Endothelial cell of umbilical vein (primary cell): ENCODE measurements around the gene TTC3. TPM values are rescaled to one million over a fixed set of nuclear protein-coding genes. Genes with fewer than 3 reads are reported as not detected.
"Not testable (repeated sequence)": the region's sequence is repeated elsewhere in the genome, so short reads cannot be mapped to it uniquely, and the experiment has no call there.

ENCODE experiments used
- BruUV-seq: library from RNA; stranded (reverse); fragments of 400-500 nt; replicated peaks from 2 replicates; lab custom pipeline; 2021; lab: Mats Ljungman, UMichigan
- CTCF ChIA-PET: fragments of 300-600, 350-600 bp; sonication (Branson Sonifier 250); formaldehyde crosslinking; loops from one replicate; lab custom pipeline; 2021; ENCODE audit warnings: antibody characterized with exemption, inconsistent platforms; lab: Charles Lee
- POLR2A ChIA-PET: fragments of 300-600, 350-600 bp; sonication (Branson Sonifier 250); formaldehyde crosslinking; loops from one replicate; lab custom pipeline; 2021; ENCODE audit warnings: antibody characterized with exemption, inconsistent platforms; lab: Charles Lee
- DNase-seq: peaks from one replicate; pipeline ENCODE4 v3.0.0-alpha.2; 2011; ENCODE audit warnings: low read depth, low spot score
- FAIRE-seq: peaks from 2 replicates; lab custom pipeline; 2011; peaks lifted over from hg19 to GRCh38; lab: Jason Lieb, UNC
- H2AFZ ChIP-seq: 2 replicates; pipeline ENCODE4 v1.6.0; 2012; ENCODE audit warnings: low read depth, low read length, control low read depth, inconsistent platforms
- H3K27ac ChIP-seq: 2 replicates; pipeline ENCODE4 v1.5.1; 2011; ENCODE audit warnings: low read depth, mild to moderate bottlenecking, control low read depth, low read length, moderate library complexity; ENCODE audit not compliant: insufficient read depth
- H3K27me3 ChIP-seq, 2 experiments: 2 replicates each; pipeline versions ENCODE4 v1.6.0 to v1.6.1; 2011; ENCODE audit warnings: low read length in 2 of 2, mixed read lengths in 1 of 2; ENCODE audit not compliant: control insufficient read depth in 2 of 2, insufficient read depth in 2 of 2
- H3K36me3 ChIP-seq, 2 experiments: 2 replicates in 1 of 2; 3 replicates in 1 of 2; pipeline ENCODE4 v1.5.1; 2011; ENCODE audit warnings: low read length in 2 of 2, mild to moderate bottlenecking in 1 of 2, moderate library complexity in 1 of 2; ENCODE audit not compliant: control insufficient read depth in 2 of 2, insufficient read depth in 2 of 2; ENCODE audit errors: extremely low read depth in 1 of 2
- H3K4me1 ChIP-seq: 3 replicates; pipeline ENCODE4 v1.5.1; 2011; ENCODE audit warnings: mild to moderate bottlenecking, low read length; ENCODE audit not compliant: control insufficient read depth, insufficient read depth; ENCODE audit errors: extremely low read depth
- H3K4me2 ChIP-seq: 2 replicates; pipeline ENCODE4 v1.6.1; 2011; ENCODE audit warnings: low read length, control low read depth, mixed read lengths; ENCODE audit not compliant: insufficient read depth
- H3K4me3 ChIP-seq, 3 experiments: fragments of 200-600 bp in 1 of 3; sonication (generic), shearing (Covaris generic) in 1 of 3; replicated peaks in 1 of 3; 2 replicates each; pipeline ENCODE4 v1.5.1; 2011 to 2016; ENCODE audit warnings: control low read depth in 3 of 3, low read length in 3 of 3, mild to moderate bottlenecking in 2 of 3, inconsistent platforms in 1 of 3, low read depth in 1 of 3, moderate library complexity in 1 of 3; ENCODE audit not compliant: insufficient read depth in 1 of 3
- H3K79me2 ChIP-seq: 2 replicates; pipeline ENCODE4 v1.6.0; 2012; ENCODE audit warnings: low read length, inconsistent platforms; ENCODE audit not compliant: control insufficient read depth, insufficient read depth
- H3K9ac ChIP-seq: replicated peaks from 2 replicates; pipeline ENCODE3; 2011; ENCODE audit warnings: low read length, control low read depth; ENCODE audit not compliant: insufficient read depth; ENCODE audit errors: extremely low read depth
- H3K9me1 ChIP-seq: replicated peaks from 3 replicates; pipeline ENCODE4 v1.6.0; 2011; ENCODE audit warnings: mild to moderate bottlenecking, low read length; ENCODE audit not compliant: control insufficient read depth, insufficient read depth; ENCODE audit errors: extremely low read depth
- H3K9me3 ChIP-seq: replicated peaks from 2 replicates; pipeline ENCODE4 v1.5.1; 2012; ENCODE audit warnings: low read length, inconsistent platforms; ENCODE audit not compliant: control insufficient read depth, insufficient read depth
- H4K20me1 ChIP-seq: replicated peaks from 2 replicates; pipeline ENCODE3; 2011; ENCODE audit warnings: mild to moderate bottlenecking, low read length; ENCODE audit not compliant: control insufficient read depth, insufficient read depth; ENCODE audit errors: extremely low read depth
- CTCF ChIP-seq, 2 donors: IDR thresholded peaks; 1 replicate in 1 of 2; 2 replicates in 1 of 2; pipeline ENCODE4 v1.5.1; 2011; ENCODE audit warnings: low read length in 2 of 2, mild to moderate bottlenecking in 2 of 2, moderate library complexity in 2 of 2, control low read depth in 1 of 2, inconsistent platforms in 1 of 2, low read depth in 1 of 2; ENCODE audit not compliant: insufficient read depth in 1 of 2; ENCODE audit errors: extremely low read depth in 1 of 2
- EZH2 ChIP-seq: IDR thresholded peaks from 2 replicates; pipeline ENCODE4 v1.6.1; 2012; ENCODE audit warnings: borderline replicate concordance, low read depth, mild to moderate bottlenecking, moderate library complexity, low read length, inconsistent platforms; ENCODE audit not compliant: severe bottlenecking
- FOS ChIP-seq: IDR thresholded peaks from 2 replicates; pipeline ENCODE4 v1.6.1; 2011; ENCODE audit warnings: mild to moderate bottlenecking, low read length, moderate library complexity, borderline replicate concordance; ENCODE audit not compliant: insufficient read depth
- GATA2 ChIP-seq: IDR thresholded peaks from 2 replicates; pipeline ENCODE4 v1.7.0; 2011; ENCODE audit warnings: low read depth, mild to moderate bottlenecking, moderate library complexity, mixed read lengths, low read length; ENCODE audit not compliant: insufficient read length, insufficient read depth
- JUN ChIP-seq: IDR thresholded peaks from 2 replicates; pipeline ENCODE4 v1.6.1; 2011; ENCODE audit warnings: borderline replicate concordance, low read depth; ENCODE audit not compliant: insufficient read length, insufficient read depth
- MAX ChIP-seq: IDR thresholded peaks from 2 replicates; pipeline ENCODE4 v1.6.1; 2011; ENCODE audit not compliant: insufficient read depth, insufficient read length
- MYC ChIP-seq: IDR thresholded peaks from one replicate; pipeline ENCODE4 v1.6.1; 2011; ENCODE audit warnings: mild to moderate bottlenecking, low read depth, low read length
- POLR2A ChIP-seq: IDR thresholded peaks from 2 replicates; pipeline ENCODE4 v1.6.1; 2012; ENCODE audit warnings: low read depth, mild to moderate bottlenecking, control low read depth, low read length
- POLR2AphosphoS5 ChIP-seq: IDR thresholded peaks from 2 replicates; pipeline ENCODE4 v1.6.1; 2012; ENCODE audit warnings: low read depth, mild to moderate bottlenecking, control low read depth, low read length, moderate library complexity; ENCODE audit not compliant: insufficient read depth
- dilution Hi-C: fragments of 300-500 bp; cut with MboI; formaldehyde crosslinking; loops from one replicate; pipeline ENCODE4 v1.15.0; 2019; ENCODE audit warnings: low sequenced_read_pairs; ENCODE audit not compliant: extremely low pct_ligation_motif_present
- intact Hi-C: fragments of 100-400 bp; cut with micrococcal nuclease; formaldehyde crosslinking; loops from one replicate; pipeline ENCODE4 v1.10.0; 2022
- polyA plus RNA-seq, 4 experiments: library from polyadenylated mRNA; depleted of rRNA in 3 of 4; stranded (reverse) in 3 of 4; unstranded in 1 of 4; fragments of >200 nt; gene quantifications; 2 replicates each; pipeline versions ENCODE4 v1.2.1 to v1.2.3, GENCODE V29; 2011 to 2012; ENCODE audit warnings: missing spikeins in 1 of 4
- total RNA-seq: library from RNA; stranded (reverse); gene quantifications from 2 replicates; pipeline ENCODE4 v1.2.3, GENCODE V29; 2021

The TTC3 gene
- total and polyA plus RNA-seq, 2 donors (not counting 3 experiments of a cell fraction or from before 2014, with no cell fraction given), result 26.2 to 113 TPM

GRCh38 chr21:37049741-37050140, 23.3 kb upstream of the TTC3 start:
- CTCF ChIA-PET, result interaction anchor here (1.1 kb wide), 1 partner anchor 9 kb away, joined by 3 read pairs; no protein-coding TSS in a partner anchor
- POLR2A ChIA-PET, H3K36me3 ChIP-seq, intact Hi-C loops, H3K79me2 ChIP-seq, H2AFZ ChIP-seq, H3K9ac ChIP-seq, H3K4me3 ChIP-seq, H3K9me3 ChIP-seq, H3K4me1 ChIP-seq, BruUV-seq, DNase-seq, H3K4me2 ChIP-seq, H4K20me1 ChIP-seq, FAIRE-seq, H3K9me1 ChIP-seq, H3K27ac ChIP-seq, dilution Hi-C loops: not testable (repeated sequence)
- peaks cover 2 to 11% of the 10 kb centered on the region in 2 experiments for H3K27me3 ChIP-seq

GRCh38 chr21:37055271-37055855, 17.7 kb upstream of the TTC3 start:
- intact Hi-C loops, result no loop called here
- Histone ChIP-seq H3K36me3 (no peaks in the 10 kb centered on the region), H3K79me2 (no peaks in the 10 kb centered on the region), H3K4me2 (no peak overlapping the region), H3K4me1 (no peaks in the 10 kb centered on the region), H3K9ac (no peak overlapping the region), H2AFZ (no peak overlapping the region), H4K20me1 (no peaks in the 10 kb centered on the region), H3K4me3 (no peak overlapping the region), H3K27me3 (peaks cover 0 to 13% of the 10 kb centered on the region in 2 experiments), H3K27ac (no peak overlapping the region), H3K9me3 (no peaks in the 10 kb centered on the region), H3K9me1 (no peaks in the 10 kb centered on the region)
- no TSS peak for BruUV-seq
- TF ChIP-seq MAX (no peak), POLR2AphosphoS5 (no peak), EZH2 (no peak), JUN (no peak), MYC (no peak), POLR2A (no peak), FOS (no peak), CTCF (IDR thresholded peaks at IDR 0.05; ENCODE audit: extremely low read depth in 1 of 2, insufficient read depth in 1 of 2, low read depth in 1 of 2, low read length in 2 of 2) (no peak), GATA2 (no peak)
- DNase-seq, result no peak
- ChIA-PET CTCF (no interaction called here), POLR2A (no interaction called here)
- dilution Hi-C loops, result no loop called here
- no peak for FAIRE-seq
